ENCODE data around the gene TMEM120A. TPM values are rescaled to one million over a fixed set of nuclear protein-coding genes. Genes with fewer than 3 reads are reported as not detected.

TMEM120A gene
- polyA plus RNA-seq, 1 of the 3 experiments (the other 2 are of a cell fraction): 59.8 TPM

DNA sequence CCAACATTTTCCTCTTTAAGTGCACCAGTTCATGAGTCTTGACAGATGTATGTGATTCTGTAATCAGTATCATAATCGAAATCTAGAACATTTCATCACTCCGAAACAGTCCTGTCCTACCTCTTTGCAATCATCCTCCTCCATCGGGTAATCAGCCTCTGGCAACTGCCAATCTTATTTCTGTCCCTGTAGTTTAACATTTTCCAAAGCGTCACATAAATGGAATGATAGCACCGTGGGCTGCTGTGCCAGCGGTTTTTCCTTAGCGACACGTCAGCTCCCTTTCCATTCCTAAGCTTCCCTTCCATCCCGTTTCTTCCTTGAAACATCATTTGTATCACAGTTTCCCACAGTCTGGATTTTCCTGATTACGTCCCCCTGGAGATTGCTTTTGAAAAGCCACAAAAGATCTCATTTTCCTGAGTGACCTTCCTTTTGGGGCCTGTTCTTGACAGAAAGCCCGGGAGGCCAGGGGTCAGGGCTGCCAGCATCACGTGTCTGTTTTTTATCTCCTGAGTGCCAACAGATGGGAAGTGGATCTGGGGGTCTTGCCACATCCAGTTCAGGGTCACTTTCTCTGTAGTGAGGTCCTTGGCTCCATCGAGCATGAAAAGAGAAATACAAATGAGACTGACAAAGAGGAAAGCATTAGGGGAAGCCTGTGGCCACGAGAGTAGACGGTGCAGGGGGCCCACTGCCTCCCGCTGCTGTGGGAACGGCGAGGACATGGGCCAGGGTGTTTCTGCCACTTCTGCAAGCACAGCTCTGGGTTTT, 31.6 kb downstream of the TMEM120A start:
- Histone ChIP-seq H3K79me2 (ENCODE audit: insufficient read depth) (no peaks in the 10 kb centered on the region), H3K27ac (ENCODE audit: low read depth in 2 of 2, low read length in 1 of 2) (peak overlapping the region in 1 of 2 experiments; percentile 24; a peak in 2 of 4 replicates), H3K27me3 (ENCODE audit: insufficient read depth) (no peaks in the 10 kb centered on the region), H3K9ac (no peak overlapping the region), H3K4me3 (ENCODE audit: low read depth in 2 of 2, low read length in 1 of 2) (no peak overlapping the region), H3F3A (replicated peaks; ENCODE audit: insufficient read depth) (peaks cover 5% of the 10 kb centered on the region), H3K4me1 (ENCODE audit: control insufficient read depth in 1 of 2, insufficient read depth in 2 of 2, low read depth in 1 of 2, low read length in 1 of 2) (peaks cover 0 to 36% of the 10 kb centered on the region in 2 experiments; a peak in 1 of 4 replicates), H3K4me2 (no peak overlapping the region), H3K9me2 (no peaks in the 10 kb centered on the region), H2AFZ (ENCODE audit: low read depth) (no peak overlapping the region), H4K20me1 (ENCODE audit: insufficient read depth) (no peaks in the 10 kb centered on the region), H3K9me3 (no peaks in the 10 kb centered on the region), H3K36me3 (replicated peaks in 1 of 2; ENCODE audit: control insufficient read depth in 1 of 2, insufficient read depth in 2 of 2, low read length in 1 of 2) (peaks cover 0 to 5% of the 10 kb centered on the region in 2 experiments)
- DNase-seq: peak; percentile 68
- CTCF ChIA-PET: interaction anchor here (1.4 to 1.6 kb wide), 3 partner anchors 20 to 58 kb away, joined by 3 to 5 read pairs (median 3); no protein-coding TSS in a partner anchor
- POLR2A ChIA-PET: no interaction called here
- TF ChIP-seq SIN3A (IDR thresholded peaks at IDR 0.05; ENCODE audit: borderline replicate concordance, low read depth, low read length): no peak
- TF ChIP-seq USF1 (IDR thresholded peaks at IDR 0.05; ENCODE audit: borderline replicate concordance, low read depth): no peak
- no peak for TF ChIP-seq POLR2AphosphoS5 (IDR thresholded peaks at IDR 0.05; ENCODE audit: low read depth, low read length)
- TF ChIP-seq MXI1 (IDR thresholded peaks at IDR 0.05; ENCODE audit: low read depth, low read length): no peak
- no peak for TF ChIP-seq FOXJ3 (CRISPR knock-in tag; IDR thresholded peaks at IDR 0.05)
- TF ChIP-seq TAF1 (IDR thresholded peaks at IDR 0.05; ENCODE audit: borderline replicate concordance, low read depth, low read length): no peak
- TF ChIP-seq SMC3 (IDR thresholded peaks at IDR 0.05; ENCODE audit: low read depth, low read length): no peak
- TF ChIP-seq GATA2 (CRISPR knock-in tag; IDR thresholded peaks at IDR 0.05): peak; percentile 72
- 73% methylated on average over 18 of the region's 18 CpGs for WGBS (ENCODE audit: low lambda C conversion rate)

- Histone ChIP-seq H3K27ac (ENCODE audit: low read depth in 2 of 2, low read length in 1 of 2) (no peak overlapping the region), H3K79me2 (ENCODE audit: insufficient read depth) (no peaks in the 10 kb centered on the region), H3K9ac (no peak overlapping the region), H4K20me1 (ENCODE audit: insufficient read depth) (no peaks in the 10 kb centered on the region), H3K4me2 (no peak overlapping the region), H3K27me3 (ENCODE audit: insufficient read depth) (no peaks in the 10 kb centered on the region), H3K36me3 (replicated peaks in 1 of 2; ENCODE audit: control insufficient read depth in 1 of 2, insufficient read depth in 2 of 2, low read length in 1 of 2) (peaks cover 0 to 11% of the 10 kb centered on the region in 2 experiments), H3K9me2 (no peaks in the 10 kb centered on the region), H3K4me3 (ENCODE audit: low read depth in 2 of 2, low read length in 1 of 2) (no peak overlapping the region), H3F3A (replicated peaks; ENCODE audit: insufficient read depth) (peaks cover 5% of the 10 kb centered on the region), H3K9me3 (no peaks in the 10 kb centered on the region), H2AFZ (ENCODE audit: low read depth) (no peak overlapping the region), H3K4me1 (ENCODE audit: control insufficient read depth in 1 of 2, insufficient read depth in 2 of 2, low read depth in 1 of 2, low read length in 1 of 2) (peaks cover 0 to 20% of the 10 kb centered on the region in 2 experiments; a peak in 2 of 4 replicates)
- TF ChIP-seq RAD21 (IDR thresholded peaks at IDR 0.05; ENCODE audit: low read length) (peak; percentile 33), TEAD4 (IDR thresholded peaks at IDR 0.05; ENCODE audit: borderline replicate concordance, insufficient read depth) (no peak)
- TF ChIP-seq, protein P1, sequence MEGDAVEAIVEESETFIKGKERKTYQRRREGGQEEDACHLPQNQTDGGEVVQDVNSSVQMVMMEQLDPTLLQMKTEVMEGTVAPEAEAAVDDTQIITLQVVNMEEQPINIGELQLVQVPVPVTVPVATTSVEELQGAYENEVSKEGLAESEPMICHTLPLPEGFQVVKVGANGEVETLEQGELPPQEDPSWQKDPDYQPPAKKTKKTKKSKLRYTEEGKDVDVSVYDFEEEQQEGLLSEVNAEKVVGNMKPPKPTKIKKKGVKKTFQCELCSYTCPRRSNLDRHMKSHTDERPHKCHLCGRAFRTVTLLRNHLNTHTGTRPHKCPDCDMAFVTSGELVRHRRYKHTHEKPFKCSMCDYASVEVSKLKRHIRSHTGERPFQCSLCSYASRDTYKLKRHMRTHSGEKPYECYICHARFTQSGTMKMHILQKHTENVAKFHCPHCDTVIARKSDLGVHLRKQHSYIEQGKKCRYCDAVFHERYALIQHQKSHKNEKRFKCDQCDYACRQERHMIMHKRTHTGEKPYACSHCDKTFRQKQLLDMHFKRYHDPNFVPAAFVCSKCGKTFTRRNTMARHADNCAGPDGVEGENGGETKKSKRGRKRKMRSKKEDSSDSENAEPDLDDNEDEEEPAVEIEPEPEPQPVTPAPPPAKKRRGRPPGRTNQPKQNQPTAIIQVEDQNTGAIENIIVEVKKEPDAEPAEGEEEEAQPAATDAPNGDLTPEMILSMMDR (IDR thresholded peaks at IDR 0.05): peak; percentile 28; the same call in 1 of the 2 replicates
- 96% methylated on average over 7 of the region's 7 CpGs for WGBS (ENCODE audit: low lambda C conversion rate)
- ChIA-PET CTCF (interaction anchor here (0.6 to 1.3 kb wide), 4 partner anchors 8 to 49 kb away, joined by 3 to 6 read pairs (median 3); no protein-coding TSS in a partner anchor), POLR2A (interaction anchor here (0.6 to 0.8 kb wide), 4 partner anchors 13 to 46 kb away, joined by 3 to 4 read pairs (median 3); partner anchors contain the start of gene POR)
- peak; percentile 57 for DNase-seq
Observed at GRCh38 chr7:75961218-75961617, 33.2 kb downstream of the TMEM120A start.

Measured in SK-N-SH (cell line).